Limb (tissue), 2 donors: ENCODE data around the gene COX6B1.
A peak's percentile ranks its signal among the peaks of the same experiment; 100 is the strongest.
"Not testable (repeated sequence)": the region's sequence is repeated elsewhere in the genome, so short reads cannot be mapped to it uniquely, and the experiment has no call there.

Source experiments
- DNase-seq, 2 donors: peaks; one replicate each; pipeline ENCODE4 v3.0.0-alpha.2; 2016; ENCODE audit errors: extremely low spot score in 2 of 2

Gene COX6B1

GRCh38 chr19:35665157-35665556 is 17.0 kb downstream of the COX6B1 start:
- no peak for DNase-seq

GRCh38 chr19:35665604-35666003 is 17.5 kb downstream of the COX6B1 start:
- DNase-seq = no peak

- no peak for DNase-seq
These were observed 18.3 kb downstream of the COX6B1 start, which contains the start of gene UPK1A for GRCh38 chr19:35666251-35666913. Gene UPK1A (plus strand): TSS chr19:35666517. CDS start chr19:35666813, 296 bp downstream.

GRCh38 chr19:35669566-35669965 is 21.4 kb downstream of the COX6B1 start:
- no peak for DNase-seq

- no peak for DNase-seq
These were observed 21.9 kb downstream of the COX6B1 start for GRCh38 chr19:35669974-35670373.

GRCh38 chr19:35670686-35671085 is 22.6 kb downstream of the COX6B1 start:
- no peak for DNase-seq

GRCh38 chr19:35671818-35672217 is 23.7 kb downstream of the COX6B1 start:
- no peak for DNase-seq

GRCh38 chr19:35673121-35673804 is 25.1 kb downstream of the COX6B1 start:
- no peak for DNase-seq

GRCh38 chr19:35675589-35676140 is 27.5 kb downstream of the COX6B1 start:
- no peak for DNase-seq

- no peak for DNase-seq
These were observed 41.7 kb downstream of the COX6B1 start for GRCh38 chr19:35689836-35690235.

GRCh38 chr19:35691106-35691505 is 43.0 kb downstream of the COX6B1 start:
- DNase-seq = not testable (repeated sequence)

- DNase-seq = no peak
These were observed 43.9 kb downstream of the COX6B1 start for GRCh38 chr19:35692010-35692409.

- DNase-seq = no peak
These were observed 45.3 kb downstream of the COX6B1 start for GRCh38 chr19:35693422-35693821.

GRCh38 chr19:35693835-35694599 is 45.9 kb downstream of the COX6B1 start:
- peak; percentile 81 to 83 for DNase-seq

GRCh38 chr19:35695895-35696422 is 47.8 kb downstream of the COX6B1 start:
- no peak for DNase-seq

- DNase-seq = no peak
These were observed 48.7 kb downstream of the COX6B1 start for GRCh38 chr19:35696835-35697234.

- DNase-seq = peak; percentile 91 to 97
These were observed 54.3 kb downstream of the COX6B1 start for GRCh38 chr19:35702223-35703012.

GRCh38 chr19:35703343-35703742 is 55.2 kb downstream of the COX6B1 start:
- no peak for DNase-seq

GRCh38 chr19:35704218-35704617 is 56.1 kb downstream of the COX6B1 start, which contains the start of gene ZBTB32:
Gene ZBTB32 (plus strand): TSS chr19:35704558. CDS start chr19:35714627, 10,069 bp downstream.
- DNase-seq = no peak
